ENCODE data around the gene VPS13C. TPM values are rescaled to one million over a fixed set of nuclear protein-coding genes. Genes with fewer than 3 reads are reported as not detected.

The VPS13C gene
- total RNA-seq, 1 experiment from 2014 or later = 20.9 TPM

GRCh38 chr15:61839546-61839945 is 220.7 kb downstream of the VPS13C start:
- DNase-seq (ENCODE audit: low spot score) = no peak
- H3K4me3 Mint-ChIP-seq = no peak overlapping the region
- ChIA-PET POLR2A (no interaction called here), CTCF (no interaction called here)
- no peak for ATAC-seq
- TF ChIP-seq ERG (CRISPR knock-in tag; IDR thresholded peaks at IDR 0.05) (no peak), ZNF138 (CRISPR knock-in tag; conservative IDR thresholded peaks at IDR 0.05) (no peak), NR2C2 (CRISPR knock-in tag; IDR thresholded peaks at IDR 0.05) (no peak)
- TF ChIP-seq, protein P1, sequence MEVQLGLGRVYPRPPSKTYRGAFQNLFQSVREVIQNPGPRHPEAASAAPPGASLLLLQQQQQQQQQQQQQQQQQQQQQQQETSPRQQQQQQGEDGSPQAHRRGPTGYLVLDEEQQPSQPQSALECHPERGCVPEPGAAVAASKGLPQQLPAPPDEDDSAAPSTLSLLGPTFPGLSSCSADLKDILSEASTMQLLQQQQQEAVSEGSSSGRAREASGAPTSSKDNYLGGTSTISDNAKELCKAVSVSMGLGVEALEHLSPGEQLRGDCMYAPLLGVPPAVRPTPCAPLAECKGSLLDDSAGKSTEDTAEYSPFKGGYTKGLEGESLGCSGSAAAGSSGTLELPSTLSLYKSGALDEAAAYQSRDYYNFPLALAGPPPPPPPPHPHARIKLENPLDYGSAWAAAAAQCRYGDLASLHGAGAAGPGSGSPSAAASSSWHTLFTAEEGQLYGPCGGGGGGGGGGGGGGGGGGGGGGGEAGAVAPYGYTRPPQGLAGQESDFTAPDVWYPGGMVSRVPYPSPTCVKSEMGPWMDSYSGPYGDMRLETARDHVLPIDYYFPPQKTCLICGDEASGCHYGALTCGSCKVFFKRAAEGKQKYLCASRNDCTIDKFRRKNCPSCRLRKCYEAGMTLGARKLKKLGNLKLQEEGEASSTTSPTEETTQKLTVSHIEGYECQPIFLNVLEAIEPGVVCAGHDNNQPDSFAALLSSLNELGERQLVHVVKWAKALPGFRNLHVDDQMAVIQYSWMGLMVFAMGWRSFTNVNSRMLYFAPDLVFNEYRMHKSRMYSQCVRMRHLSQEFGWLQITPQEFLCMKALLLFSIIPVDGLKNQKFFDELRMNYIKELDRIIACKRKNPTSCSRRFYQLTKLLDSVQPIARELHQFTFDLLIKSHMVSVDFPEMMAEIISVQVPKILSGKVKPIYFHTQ (CRISPR knock-in tag; IDR thresholded peaks at IDR 0.05) = no peak
- TF ChIP-seq, protein P2, sequence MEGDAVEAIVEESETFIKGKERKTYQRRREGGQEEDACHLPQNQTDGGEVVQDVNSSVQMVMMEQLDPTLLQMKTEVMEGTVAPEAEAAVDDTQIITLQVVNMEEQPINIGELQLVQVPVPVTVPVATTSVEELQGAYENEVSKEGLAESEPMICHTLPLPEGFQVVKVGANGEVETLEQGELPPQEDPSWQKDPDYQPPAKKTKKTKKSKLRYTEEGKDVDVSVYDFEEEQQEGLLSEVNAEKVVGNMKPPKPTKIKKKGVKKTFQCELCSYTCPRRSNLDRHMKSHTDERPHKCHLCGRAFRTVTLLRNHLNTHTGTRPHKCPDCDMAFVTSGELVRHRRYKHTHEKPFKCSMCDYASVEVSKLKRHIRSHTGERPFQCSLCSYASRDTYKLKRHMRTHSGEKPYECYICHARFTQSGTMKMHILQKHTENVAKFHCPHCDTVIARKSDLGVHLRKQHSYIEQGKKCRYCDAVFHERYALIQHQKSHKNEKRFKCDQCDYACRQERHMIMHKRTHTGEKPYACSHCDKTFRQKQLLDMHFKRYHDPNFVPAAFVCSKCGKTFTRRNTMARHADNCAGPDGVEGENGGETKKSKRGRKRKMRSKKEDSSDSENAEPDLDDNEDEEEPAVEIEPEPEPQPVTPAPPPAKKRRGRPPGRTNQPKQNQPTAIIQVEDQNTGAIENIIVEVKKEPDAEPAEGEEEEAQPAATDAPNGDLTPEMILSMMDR (IDR thresholded peaks at IDR 0.05) = no peak
- no peaks in the 10 kb centered on the region for H3K36me3 Mint-ChIP-seq
- H3K27ac Mint-ChIP-seq = no peak overlapping the region
- no peaks in the 10 kb centered on the region for H3K9me3 Mint-ChIP-seq
- peaks cover 9% of the 10 kb centered on the region for H3K4me1 Mint-ChIP-seq
- peaks cover 2% of the 10 kb centered on the region for H3K27me3 Mint-ChIP-seq (ENCODE audit: low read depth)

- no peak for TF ChIP-seq ZNF138 (CRISPR knock-in tag; conservative IDR thresholded peaks at IDR 0.05)
- TF ChIP-seq, protein P2 (IDR thresholded peaks at IDR 0.05) = peak; percentile 97
- TF ChIP-seq NFATC4 (CRISPR knock-in tag; IDR thresholded peaks at IDR 0.05) = no peak
- TF ChIP-seq ZNF263 (CRISPR knock-in tag; IDR thresholded peaks at IDR 0.05; ENCODE audit: low read depth) = no peak
- TF ChIP-seq GTF2I (CRISPR knock-in tag; conservative IDR thresholded peaks at IDR 0.05) = no peak
- DNase-seq (ENCODE audit: low spot score) = peak; percentile 81
- peak; percentile 81 for ATAC-seq
- no peaks in the 10 kb centered on the region for H3K9me3 Mint-ChIP-seq
- H3K27me3 Mint-ChIP-seq (ENCODE audit: low read depth) = peaks cover 2% of the 10 kb centered on the region; the same call in 1 of the 2 replicates
- H3K4me3 Mint-ChIP-seq = no peak overlapping the region
- peaks cover 26% of the 10 kb centered on the region for H3K4me1 Mint-ChIP-seq
- H3K36me3 Mint-ChIP-seq = no peaks in the 10 kb centered on the region
- ChIA-PET POLR2A (no interaction called here), CTCF (interaction anchor here (0.6 to 3.1 kb wide), 28 partner anchors 15 to 1314 kb away, joined by 3 to 67 read pairs (median 3); no protein-coding TSS in a partner anchor)
- no peak overlapping the region for H3K27ac Mint-ChIP-seq
Measured at GRCh38 chr15:61835496-61836106, 224.6 kb downstream of the VPS13C start.

DNA sequence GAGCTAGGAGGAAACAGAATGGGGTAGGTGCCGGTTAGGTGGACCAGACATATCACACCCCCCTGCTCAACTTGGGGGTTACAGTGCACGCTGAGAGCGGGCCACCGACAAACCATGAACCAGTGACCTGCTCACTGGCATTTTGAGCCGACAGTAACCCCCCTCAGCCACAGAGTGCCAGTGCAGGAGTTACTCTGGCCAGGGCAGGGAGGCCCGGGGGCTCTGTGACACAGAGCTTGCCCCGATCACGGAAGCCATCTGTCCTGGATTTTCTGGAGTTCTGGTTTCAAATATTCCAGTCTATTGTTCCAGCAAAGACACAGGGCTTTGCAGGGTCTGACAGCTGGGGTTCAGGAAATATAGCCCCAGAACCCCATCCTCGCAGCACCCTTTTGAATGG is 225.2 kb downstream of the VPS13C start:
- Mint-ChIP-seq H3K9me3 (no peaks in the 10 kb centered on the region), H3K4me1 (peaks cover 21% of the 10 kb centered on the region), H3K36me3 (no peaks in the 10 kb centered on the region), H3K27ac (no peak overlapping the region), H3K27me3 (ENCODE audit: low read depth) (peaks cover 2% of the 10 kb centered on the region; the same call in 1 of the 2 replicates), H3K4me3 (no peak overlapping the region)
- POLR2A ChIA-PET = no interaction called here
- CTCF ChIA-PET = interaction anchor here (0.6 to 3.1 kb wide), 34 partner anchors 14 to 1314 kb away, joined by 3 to 67 read pairs (median 4); no protein-coding TSS in a partner anchor
- ATAC-seq (0 out of 2 replicates have a peak, but pooled peaks have one; percentile 5), DNase-seq (ENCODE audit: low spot score) (no peak)
- no peak for TF ChIP-seq ERG (CRISPR knock-in tag; IDR thresholded peaks at IDR 0.05)
- TF ChIP-seq E2F4 (CRISPR knock-in tag; IDR thresholded peaks at IDR 0.05; ENCODE audit: borderline replicate concordance, low read depth) = no peak
- no peak for TF ChIP-seq FOXJ3 (CRISPR knock-in tag; IDR thresholded peaks at IDR 0.05; ENCODE audit: borderline replicate concordance)
- TF ChIP-seq, protein P3, sequence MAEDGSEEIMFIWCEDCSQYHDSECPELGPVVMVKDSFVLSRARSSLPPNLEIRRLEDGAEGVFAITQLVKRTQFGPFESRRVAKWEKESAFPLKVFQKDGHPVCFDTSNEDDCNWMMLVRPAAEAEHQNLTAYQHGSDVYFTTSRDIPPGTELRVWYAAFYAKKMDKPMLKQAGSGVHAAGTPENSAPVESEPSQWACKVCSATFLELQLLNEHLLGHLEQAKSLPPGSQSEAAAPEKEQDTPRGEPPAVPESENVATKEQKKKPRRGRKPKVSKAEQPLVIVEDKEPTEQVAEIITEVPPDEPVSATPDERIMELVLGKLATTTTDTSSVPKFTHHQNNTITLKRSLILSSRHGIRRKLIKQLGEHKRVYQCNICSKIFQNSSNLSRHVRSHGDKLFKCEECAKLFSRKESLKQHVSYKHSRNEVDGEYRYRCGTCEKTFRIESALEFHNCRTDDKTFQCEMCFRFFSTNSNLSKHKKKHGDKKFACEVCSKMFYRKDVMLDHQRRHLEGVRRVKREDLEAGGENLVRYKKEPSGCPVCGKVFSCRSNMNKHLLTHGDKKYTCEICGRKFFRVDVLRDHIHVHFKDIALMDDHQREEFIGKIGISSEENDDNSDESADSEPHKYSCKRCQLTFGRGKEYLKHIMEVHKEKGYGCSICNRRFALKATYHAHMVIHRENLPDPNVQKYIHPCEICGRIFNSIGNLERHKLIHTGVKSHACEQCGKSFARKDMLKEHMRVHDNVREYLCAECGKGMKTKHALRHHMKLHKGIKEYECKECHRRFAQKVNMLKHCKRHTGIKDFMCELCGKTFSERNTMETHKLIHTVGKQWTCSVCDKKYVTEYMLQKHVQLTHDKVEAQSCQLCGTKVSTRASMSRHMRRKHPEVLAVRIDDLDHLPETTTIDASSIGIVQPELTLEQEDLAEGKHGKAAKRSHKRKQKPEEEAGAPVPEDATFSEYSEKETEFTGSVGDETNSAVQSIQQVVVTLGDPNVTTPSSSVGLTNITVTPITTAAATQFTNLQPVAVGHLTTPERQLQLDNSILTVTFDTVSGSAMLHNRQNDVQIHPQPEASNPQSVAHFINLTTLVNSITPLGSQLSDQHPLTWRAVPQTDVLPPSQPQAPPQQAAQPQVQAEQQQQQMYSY (CRISPR knock-in tag; IDR thresholded peaks at IDR 0.05) = no peak
- TF ChIP-seq ZNF416 (CRISPR knock-in tag; IDR thresholded peaks at IDR 0.05) = no peak
- TF ChIP-seq CREM (CRISPR knock-in tag; IDR thresholded peaks at IDR 0.05) = no peak

Measured in WTC11 (cell line).